ENCODE results near the gene MSX1. TPM values are rescaled to one million over a fixed set of nuclear protein-coding genes. Genes with fewer than 3 reads are reported as not detected.

MSX1 gene
- total RNA-seq, 3 donors from 2014 or later (not counting 1 experiment from before 2014, with no cell fraction given): not detected

GRCh38 chr4:4812145-4812794, 47.2 kb upstream of the MSX1 start:
- no peak overlapping the region for H3K4me3 Mint-ChIP-seq
- H3K9me3 ChIP-seq (ENCODE audit: control insufficient read depth, insufficient read depth, low read length): peaks cover 4% of the 10 kb centered on the region
- no peaks in the 10 kb centered on the region for H3K4me1 Mint-ChIP-seq
- H3K27ac Mint-ChIP-seq: no peak overlapping the region
- intact Hi-C loops (cut with micrococcal nuclease): no loop called here
- ATAC-seq: no peak
- H3K9me3 Mint-ChIP-seq: peaks cover 0 to 3% of the 10 kb centered on the region in 2 donors
- no peaks in the 10 kb centered on the region for H3K36me3 ChIP-seq (ENCODE audit: control insufficient read depth, insufficient read depth, low read length)
- H3K4me3 ChIP-seq (ENCODE audit: low read length): no peak overlapping the region
- H3K27me3 ChIP-seq (ENCODE audit: control insufficient read depth, insufficient read depth, low read length): no peaks in the 10 kb centered on the region
- WGBS (ENCODE audit: insufficient coverage): 88% methylated on average over 3 of the region's 4 CpGs
- no peak for TF ChIP-seq CTCF (IDR thresholded peaks at IDR 0.05)
- peaks cover 30 to 49% of the 10 kb centered on the region in 2 donors for H3K27me3 Mint-ChIP-seq (ENCODE audit: low read depth in 2 of 2)
- no peak for DNase-seq
- H3K36me3 Mint-ChIP-seq: peaks cover 6% of the 10 kb centered on the region
- H3K4me1 ChIP-seq (ENCODE audit: control insufficient read depth, insufficient read depth, low read length): no peaks in the 10 kb centered on the region
- H3K27ac ChIP-seq (ENCODE audit: low read length): no peak overlapping the region

GRCh38 chr4:4818415-4819212, 40.9 kb upstream of the MSX1 start:
- H3K27ac ChIP-seq (ENCODE audit: low read length): no peak overlapping the region
- no peaks in the 10 kb centered on the region for H3K4me1 Mint-ChIP-seq
- no peaks in the 10 kb centered on the region for H3K27me3 ChIP-seq (ENCODE audit: control insufficient read depth, insufficient read depth, low read length)
- intact Hi-C loops (cut with micrococcal nuclease): no loop called here
- ATAC-seq (no peak), DNase-seq (no peak)
- H3K4me3 ChIP-seq (ENCODE audit: low read length): no peak overlapping the region
- peaks cover 5% of the 10 kb centered on the region for H3K9me3 ChIP-seq (ENCODE audit: control insufficient read depth, insufficient read depth, low read length)
- peaks cover 10% of the 10 kb centered on the region for H3K36me3 Mint-ChIP-seq
- no peaks in the 10 kb centered on the region for H3K36me3 ChIP-seq (ENCODE audit: control insufficient read depth, insufficient read depth, low read length)
- no peak overlapping the region for H3K27ac Mint-ChIP-seq
- H3K27me3 Mint-ChIP-seq (ENCODE audit: low read depth in 2 of 2): peaks cover 27 to 28% of the 10 kb centered on the region in 2 donors
- H3K4me3 Mint-ChIP-seq: no peak overlapping the region
- no peaks in the 10 kb centered on the region for H3K4me1 ChIP-seq (ENCODE audit: control insufficient read depth, insufficient read depth, low read length)
- no peak for TF ChIP-seq CTCF (IDR thresholded peaks at IDR 0.05)
- peaks cover 0 to 3% of the 10 kb centered on the region in 2 donors for H3K9me3 Mint-ChIP-seq
- 59% methylated on average over 17 of the region's 17 CpGs for WGBS (ENCODE audit: insufficient coverage)

GRCh38 chr4:4819213-4819606, 40.3 kb upstream of the MSX1 start:
- intact Hi-C loops (cut with micrococcal nuclease): no loop called here
- Histone ChIP-seq H3K27me3 (ENCODE audit: control insufficient read depth, insufficient read depth, low read length) (no peaks in the 10 kb centered on the region), H3K9me3 (ENCODE audit: control insufficient read depth, insufficient read depth, low read length) (peaks cover 5% of the 10 kb centered on the region), H3K27ac (ENCODE audit: low read length) (no peak overlapping the region), H3K4me3 (ENCODE audit: low read length) (no peak overlapping the region), H3K4me1 (ENCODE audit: control insufficient read depth, insufficient read depth, low read length) (no peaks in the 10 kb centered on the region), H3K36me3 (ENCODE audit: control insufficient read depth, insufficient read depth, low read length) (no peaks in the 10 kb centered on the region)
- 94% methylated on average over 5 of the region's 5 CpGs for WGBS (ENCODE audit: insufficient coverage)
- TF ChIP-seq CTCF (IDR thresholded peaks at IDR 0.05): no peak
- H3K36me3 Mint-ChIP-seq: peaks cover 10% of the 10 kb centered on the region
- no peaks in the 10 kb centered on the region for H3K4me1 Mint-ChIP-seq
- peaks cover 0 to 3% of the 10 kb centered on the region in 2 donors for H3K9me3 Mint-ChIP-seq
- DNase-seq (no peak), ATAC-seq (no peak)
- peaks cover 25% of the 10 kb centered on the region in 2 donors for H3K27me3 Mint-ChIP-seq (ENCODE audit: low read depth in 2 of 2)
- no peak overlapping the region for H3K27ac Mint-ChIP-seq
- H3K4me3 Mint-ChIP-seq: no peak overlapping the region

All from natural killer cell (primary cell).